Right kidney (tissue), 1 donor: ENCODE data around the gene MPDZ.
"Not testable (repeated sequence)": the region's sequence is repeated elsewhere in the genome, so short reads cannot be mapped to it uniquely, and the experiment has no call there.

Experiments
- DNase-seq: peaks from one replicate; pipeline ENCODE4 v3.0.0-alpha.2; 2016

MPDZ gene

DNA sequence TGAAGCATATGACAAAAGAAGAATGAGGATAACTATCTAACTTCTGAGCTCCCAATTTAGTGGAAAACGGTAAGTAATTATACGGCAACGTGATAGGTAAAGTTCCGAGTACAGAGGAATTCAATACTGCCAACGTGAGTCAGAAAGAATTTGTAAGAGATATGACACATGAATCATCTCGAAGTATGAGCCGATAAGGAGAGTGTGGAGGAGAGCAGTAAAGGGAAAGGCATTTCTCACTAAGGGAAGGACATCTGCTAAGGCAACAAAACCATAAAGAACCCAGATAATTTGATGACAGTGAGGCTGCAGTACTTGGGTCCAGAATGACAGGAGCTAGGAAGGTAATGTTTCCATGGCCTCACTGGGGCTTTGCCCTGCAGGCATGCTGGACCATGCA is 11.0 kb downstream of the MPDZ start:
- DNase-seq = no peak

DNA sequence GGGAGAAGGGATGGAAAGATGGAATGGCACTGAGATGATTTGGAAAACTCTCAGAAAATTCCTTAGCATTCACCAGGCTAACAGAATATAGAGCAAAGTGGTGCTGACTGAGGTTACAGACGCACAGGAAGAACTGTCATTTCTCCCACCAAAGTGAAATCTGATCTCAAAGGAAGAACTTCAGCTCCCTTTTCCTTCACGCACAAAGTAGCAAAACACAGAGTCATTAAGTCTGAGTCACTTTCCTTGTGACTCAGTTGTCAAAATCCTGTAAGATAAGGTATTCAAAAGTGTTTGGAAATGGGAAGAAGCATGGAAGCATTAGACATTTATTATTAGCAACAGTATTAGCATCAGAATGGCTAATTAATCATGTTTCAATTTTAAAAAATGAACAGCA is 11.7 kb downstream of the MPDZ start:
- no peak for DNase-seq

DNA sequence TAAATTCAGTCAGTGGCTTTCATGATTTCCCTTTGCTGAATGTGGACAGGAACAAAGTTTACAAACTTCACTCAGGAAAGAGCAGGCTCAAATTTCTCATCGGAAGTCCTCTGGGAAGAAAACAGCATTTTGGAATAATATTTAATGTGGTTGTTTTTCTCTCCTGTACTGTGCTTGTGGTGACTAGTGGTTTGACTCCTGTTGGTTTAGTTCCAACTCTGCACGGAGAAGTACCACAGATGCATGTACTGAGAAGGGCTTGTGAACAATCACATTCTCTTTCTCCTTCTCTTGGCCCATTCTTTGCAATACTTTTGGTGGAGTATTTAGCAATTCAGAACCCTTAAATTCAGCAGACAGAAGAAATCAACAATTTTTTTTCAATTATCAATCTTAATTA is 13.3 kb downstream of the MPDZ start:
- no peak for DNase-seq

DNA sequence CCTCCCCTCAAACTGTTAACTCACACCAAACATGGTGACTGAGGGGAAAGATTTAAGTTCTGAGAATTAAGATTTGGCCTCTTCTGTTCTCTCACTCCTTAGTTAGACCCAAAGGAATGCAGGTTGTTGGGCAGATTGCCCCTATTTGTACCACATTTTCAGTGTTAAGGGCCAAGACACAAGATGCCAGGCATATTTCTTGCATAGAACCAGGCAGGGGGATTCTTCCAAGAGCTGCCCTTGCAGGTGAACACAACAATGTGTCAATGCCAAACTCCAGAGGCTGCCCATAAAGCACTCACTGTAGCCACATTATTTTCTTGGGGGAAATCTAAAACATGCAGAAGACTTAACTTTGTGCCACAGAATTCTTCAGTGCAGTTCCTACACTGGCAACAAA is 14.7 kb downstream of the MPDZ start:
- no peak for DNase-seq

DNA sequence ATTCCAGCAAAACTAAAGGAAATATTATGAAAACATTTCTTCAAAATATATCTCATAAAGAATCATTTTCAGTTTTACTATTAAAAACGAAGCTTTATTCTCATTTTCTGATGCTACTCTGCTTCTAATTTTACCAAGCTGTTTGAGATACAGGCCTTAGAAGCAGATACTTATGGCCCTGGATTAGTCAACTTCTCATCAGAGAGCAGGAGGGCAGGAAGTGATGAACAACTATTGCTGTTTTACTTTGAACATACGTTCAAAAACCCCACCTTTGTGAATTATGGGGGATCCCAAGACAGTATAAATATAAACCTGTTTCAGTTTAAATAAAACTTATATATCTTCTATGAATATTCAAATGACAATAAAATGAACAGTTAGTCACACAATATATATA is 16.0 kb downstream of the MPDZ start:
- DNase-seq = no peak

DNA sequence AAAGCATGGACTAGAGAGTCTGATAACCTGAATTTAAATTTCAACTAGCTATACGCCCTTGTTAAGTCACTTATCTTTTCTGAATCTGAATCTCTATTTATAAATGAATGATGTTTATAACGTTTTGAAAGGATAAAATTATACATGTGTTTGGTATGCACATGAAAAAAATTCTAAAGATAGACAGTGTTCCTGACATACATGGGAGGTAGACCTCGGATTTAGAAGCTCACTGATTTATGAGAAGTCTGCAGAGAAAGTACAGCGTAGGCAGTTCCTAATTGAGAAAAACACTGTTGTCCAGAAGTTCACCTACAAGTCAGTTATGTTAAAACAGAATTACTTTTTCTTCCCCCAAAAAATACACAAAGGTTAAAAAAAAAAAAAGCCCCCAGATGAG is 26.6 kb downstream of the MPDZ start:
- no peak for DNase-seq

DNA sequence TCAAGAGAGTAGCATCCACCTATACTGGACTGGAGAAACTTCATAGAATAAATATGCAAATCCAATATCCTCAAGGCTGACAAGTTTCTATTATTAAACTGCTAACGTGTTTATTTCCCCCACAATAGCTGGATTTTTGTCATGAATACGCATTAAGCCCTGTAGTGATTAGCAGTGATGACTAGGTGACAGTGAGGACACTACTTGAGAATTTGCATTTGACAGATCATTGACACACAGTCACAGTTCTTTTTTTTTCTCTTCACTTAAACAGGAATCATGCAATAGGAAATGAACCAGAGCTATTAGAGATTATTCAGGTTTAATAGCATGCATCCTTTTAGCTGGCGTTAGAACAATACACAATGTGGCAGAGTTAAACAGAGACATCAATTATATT is 35.3 kb downstream of the MPDZ start:
- no peak for DNase-seq

DNA sequence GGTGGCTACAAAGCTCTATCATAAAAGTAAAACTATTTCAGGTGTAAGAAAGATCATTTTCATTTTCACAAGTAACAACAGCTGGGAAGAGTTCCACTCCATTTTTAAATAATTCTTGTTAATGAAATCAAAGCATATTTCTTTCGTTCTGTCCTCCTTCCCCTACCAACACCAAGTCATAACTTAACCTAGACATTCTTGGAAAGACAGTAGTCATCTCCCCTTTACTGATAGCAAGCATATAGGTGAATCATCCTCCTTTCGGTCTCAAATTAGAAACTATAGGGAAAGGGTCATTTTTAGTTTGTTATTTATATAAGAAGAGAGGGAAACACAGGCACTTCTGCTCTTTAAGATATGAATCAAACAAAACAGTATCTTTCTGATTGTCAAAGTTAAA is 38.2 kb downstream of the MPDZ start:
- DNase-seq = no peak

DNA sequence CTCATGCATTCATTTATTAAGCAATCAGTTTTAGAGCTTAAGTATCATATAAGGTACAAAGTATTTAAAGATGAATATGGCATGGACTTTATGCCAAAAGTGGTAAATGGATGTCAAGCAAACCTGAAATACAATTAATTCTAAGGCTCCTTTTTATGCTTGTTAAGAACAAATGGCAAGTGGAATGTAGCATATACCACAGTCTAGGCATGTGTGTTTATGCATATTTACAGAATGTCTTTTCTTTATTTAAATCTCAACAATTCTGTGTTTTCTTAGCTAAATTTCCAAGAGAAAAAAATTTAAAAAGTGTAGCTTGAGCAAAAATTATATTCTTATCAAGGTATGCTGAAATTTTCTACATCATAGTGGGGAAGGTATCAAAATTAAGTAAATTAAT is 39.8 kb downstream of the MPDZ start:
- DNase-seq = no peak

DNA sequence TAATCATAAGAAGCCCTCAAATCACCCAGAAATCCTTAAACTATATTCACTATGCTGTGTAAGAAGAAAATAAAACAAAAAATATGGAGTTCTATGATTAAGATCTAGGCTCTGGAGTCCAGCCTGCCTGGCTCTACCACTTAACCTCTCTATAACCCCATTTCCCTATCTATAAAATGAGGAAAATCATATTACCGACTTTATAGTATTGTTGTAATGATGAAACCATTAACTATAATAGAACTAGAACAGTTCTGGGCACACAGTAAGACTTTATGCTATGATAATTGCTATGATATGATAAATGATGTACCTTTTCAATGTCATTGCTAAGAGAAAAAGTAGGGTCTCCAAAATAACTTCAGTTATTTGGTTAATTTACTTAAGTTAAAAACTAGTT is 40.3 kb downstream of the MPDZ start:
- no peak for DNase-seq

DNA sequence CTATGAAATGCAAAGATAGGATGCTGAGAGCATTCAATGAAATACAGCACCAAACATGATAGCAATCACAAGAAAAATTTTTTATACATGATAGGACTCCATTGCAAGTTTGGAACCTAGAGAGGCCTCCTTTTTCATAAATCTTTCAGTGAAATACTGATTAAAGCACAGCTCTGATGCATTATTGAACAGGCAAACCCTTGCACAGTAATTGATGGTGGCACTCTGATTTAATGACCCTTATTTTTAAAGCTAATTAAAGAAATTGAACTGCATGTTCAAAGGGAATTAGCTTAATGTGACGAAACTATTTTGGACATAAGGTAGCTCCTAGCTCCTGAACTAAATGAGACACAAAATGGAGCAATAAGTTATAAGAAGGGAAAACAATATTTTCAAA is 44.6 kb downstream of the MPDZ start:
- no peak for DNase-seq

DNA sequence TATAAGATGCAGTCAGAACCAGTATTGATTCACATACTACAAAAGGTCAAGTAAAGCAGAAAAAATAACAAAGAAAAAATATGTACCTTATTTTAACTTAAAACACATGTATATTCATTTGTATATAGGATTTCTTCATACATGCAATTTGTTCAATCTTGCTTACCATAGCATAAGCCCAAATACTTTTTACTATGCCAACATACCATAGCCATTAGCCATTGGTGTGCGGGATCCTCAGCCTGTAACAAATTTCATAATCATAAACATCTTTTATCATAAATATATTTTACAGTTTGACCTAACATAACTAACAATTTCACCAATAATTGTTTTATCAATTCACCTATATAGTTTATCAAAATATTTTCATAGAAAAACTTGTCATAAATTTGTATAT is 51.1 kb downstream of the MPDZ start:
- DNase-seq = no peak

DNA sequence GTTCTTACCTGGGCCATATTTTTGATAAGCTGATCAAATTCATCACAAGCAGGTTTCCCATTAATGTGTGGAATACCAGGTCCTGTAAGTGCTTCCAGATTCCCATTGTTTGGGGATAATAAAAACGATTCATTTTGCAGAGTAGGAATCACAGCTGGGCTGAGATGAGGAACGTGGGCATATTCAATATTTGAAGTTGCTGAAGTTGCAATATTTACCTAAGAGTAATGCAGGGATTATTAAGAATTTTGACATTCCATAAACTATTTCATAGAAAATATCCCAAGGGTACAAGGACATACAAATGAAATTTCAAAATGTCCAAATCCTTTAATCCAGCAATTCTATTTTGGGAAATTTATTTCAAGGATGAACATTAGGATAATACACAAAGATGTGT is 55.1 kb downstream of the MPDZ start:
- DNase-seq = no peak

DNA sequence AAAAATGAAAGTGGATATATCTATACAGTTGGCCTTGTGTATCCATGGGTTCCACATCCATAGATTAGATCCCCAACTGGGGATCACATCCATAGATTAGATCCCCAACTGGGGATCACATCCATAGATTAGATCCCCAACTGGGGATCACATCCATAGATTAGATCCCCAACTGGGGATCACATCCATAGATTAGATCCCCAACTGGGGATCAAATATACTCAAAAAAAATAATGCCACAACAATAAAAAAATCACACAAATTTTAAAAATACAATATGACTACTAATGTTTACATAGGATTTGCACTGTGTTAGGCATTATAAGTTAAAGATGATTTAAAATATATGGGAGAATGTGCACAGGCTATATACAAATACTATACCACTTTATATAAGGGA is 56.8 kb downstream of the MPDZ start:
- not testable (repeated sequence) for DNase-seq

DNA sequence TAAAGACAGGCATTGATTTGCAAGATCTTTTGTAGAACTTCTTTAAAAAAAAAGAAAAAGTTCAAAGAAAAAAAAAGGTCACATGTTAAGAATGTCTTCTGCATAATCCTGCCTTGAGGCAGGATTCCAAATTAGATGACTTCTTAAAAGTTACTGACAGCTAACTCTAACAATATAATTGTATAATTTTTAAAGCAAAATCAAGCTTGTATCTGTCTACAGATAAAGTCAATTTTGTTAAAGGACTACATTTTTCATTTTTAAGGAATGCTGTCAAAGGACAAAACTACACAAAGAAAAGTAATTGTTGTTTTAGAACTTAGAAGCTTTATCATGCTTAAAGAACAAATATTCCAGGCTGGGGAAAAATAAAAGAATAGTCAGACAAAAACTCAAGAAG is 57.8 kb downstream of the MPDZ start:
- no peak for DNase-seq

DNA sequence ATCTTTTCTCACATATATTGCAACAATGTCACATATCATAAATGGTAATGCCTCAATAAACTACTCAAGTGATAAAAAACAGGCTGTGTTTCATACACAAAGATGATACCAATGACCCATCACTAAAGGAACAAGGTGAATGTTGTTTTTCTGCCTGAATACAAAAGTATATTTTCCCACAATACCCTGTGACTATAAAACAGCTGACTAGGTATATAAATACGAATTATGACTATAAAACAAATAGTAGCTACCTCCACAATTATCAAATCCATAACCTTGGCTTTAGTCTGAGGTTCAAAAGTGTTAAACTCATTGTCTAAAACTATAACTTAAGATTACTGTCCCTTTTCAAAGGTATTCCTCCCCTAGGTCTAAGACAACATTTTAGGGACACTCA is 58.7 kb downstream of the MPDZ start:
- DNase-seq = no peak

DNA sequence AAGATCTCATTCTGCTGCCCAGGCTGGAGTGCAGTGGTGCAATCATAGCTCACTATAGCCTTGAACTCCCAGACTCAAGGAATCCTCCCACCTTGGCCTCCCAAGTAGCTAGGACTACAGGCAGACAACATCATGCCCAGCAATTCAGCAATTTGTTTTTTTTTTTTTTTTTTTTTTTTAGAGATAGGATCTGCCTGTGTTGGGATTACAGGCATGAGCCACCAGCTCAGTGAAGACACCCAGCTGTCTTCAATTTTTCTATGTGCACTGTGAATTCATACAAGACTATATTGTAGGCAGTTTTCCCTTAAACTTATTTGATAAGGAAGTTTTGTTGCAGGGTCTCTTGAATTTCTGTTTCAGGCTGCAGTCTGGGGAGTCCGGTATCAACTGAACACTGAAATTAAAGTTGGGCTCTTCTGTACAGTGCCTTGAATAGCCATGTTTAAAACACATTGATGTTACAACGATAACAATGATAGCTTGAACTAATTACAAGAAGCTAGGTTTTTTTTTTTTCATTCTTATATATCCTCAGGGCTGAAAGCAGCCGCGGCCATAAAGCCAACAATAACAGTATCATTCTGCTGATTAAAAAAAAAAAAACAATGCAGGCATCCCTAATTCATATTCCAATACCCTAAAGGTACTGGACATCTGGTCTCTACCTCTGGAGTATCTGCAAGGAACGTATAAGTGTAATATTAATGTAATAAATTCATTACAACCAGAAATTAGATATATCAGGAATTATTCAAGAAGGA is 63.5 kb downstream of the MPDZ start:
- no peak for DNase-seq

DNA sequence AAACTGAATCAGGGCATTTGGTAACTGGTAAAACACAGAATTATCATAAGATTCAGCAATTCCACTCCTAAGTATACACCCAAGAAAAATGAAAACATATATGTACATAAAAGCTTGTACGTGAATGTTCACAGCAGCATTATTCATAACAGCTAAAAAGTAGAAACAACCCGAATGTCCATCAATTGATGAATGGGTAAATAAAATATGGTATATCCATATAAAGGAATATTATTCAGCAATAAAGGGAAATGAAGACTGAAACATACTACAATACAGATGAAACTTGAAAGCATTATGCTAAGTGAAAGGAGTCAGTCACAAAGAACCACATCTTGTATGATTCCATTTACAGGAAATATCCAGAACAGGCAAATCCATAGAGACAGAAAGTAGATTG is 65.5 kb downstream of the MPDZ start:
- no peak for DNase-seq

DNA sequence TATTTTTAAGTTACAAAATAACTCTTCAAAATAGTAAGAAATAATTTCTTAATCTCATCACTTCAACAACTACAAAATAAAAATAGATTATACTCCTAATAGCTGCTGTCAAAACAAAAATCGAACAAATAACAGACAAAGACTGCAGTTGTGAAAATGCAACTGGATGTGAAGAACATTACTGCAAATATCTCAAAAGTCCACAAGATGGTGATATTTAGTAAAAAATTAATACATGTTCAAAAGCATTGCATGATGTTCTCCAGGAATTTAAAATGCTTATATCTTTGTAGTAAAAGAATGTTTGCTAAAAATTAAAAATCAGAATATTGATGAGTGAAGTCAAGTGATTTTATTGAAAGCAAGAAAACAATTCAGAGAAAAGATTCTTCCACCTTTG is 66.2 kb downstream of the MPDZ start:
- no peak for DNase-seq

DNA sequence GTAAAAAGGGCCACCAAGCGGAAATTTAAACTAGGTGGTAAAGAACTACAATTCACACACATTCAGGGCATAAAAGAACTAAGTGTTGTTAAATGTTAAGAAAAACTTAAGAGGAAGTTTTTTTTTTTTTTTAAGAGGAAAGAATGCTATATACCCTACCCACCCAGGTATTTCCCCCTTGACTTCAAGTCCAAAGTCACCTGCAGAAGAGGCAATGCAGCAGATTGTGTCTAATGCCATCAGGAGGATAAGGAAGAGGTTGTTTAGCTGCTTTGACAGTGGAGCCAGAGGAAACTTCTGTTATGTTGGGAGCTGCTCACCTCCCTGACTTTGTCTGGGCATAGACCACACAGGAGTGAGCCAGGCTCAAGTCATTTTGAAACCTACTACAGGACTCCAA is 69.2 kb downstream of the MPDZ start:
- DNase-seq = no peak

DNA sequence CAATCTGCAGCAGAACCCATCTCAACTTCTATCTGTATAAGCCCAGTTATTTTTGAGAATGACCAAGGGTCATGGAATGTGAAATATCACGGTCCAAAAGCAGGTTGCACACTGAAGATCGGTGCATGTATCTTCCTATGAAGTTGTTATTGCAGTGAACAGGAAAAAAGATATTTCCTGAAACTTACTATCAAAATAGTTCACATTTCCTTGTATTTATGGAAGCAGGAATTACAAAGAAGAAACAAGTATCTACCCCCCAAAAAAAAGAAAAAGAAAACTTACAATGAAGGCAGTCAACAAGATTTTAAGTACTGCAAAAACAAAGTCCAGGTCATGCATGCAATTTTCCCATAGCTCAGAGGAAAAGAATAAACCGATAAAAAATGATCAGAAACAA is 70.0 kb downstream of the MPDZ start:
- no peak for DNase-seq

DNA sequence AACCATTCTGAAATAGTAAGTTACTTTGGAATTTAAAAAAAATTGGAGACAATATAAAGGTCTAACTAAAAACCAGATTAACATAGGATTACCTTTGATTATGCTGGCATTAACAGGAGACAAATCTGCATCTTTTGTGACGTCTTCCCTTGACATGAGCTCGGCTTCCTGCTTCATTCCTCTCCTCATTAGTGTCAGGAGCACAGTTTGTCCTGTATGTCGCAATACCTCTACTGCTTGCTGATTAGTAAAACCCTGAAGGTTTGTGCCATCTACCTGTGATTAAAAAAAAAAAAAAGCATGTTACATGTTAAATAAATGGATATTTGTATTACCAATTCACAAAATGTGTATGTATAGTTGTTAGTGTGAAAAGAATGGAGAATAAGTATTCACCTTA is 73.7 kb downstream of the MPDZ start:
- DNase-seq = no peak

DNA sequence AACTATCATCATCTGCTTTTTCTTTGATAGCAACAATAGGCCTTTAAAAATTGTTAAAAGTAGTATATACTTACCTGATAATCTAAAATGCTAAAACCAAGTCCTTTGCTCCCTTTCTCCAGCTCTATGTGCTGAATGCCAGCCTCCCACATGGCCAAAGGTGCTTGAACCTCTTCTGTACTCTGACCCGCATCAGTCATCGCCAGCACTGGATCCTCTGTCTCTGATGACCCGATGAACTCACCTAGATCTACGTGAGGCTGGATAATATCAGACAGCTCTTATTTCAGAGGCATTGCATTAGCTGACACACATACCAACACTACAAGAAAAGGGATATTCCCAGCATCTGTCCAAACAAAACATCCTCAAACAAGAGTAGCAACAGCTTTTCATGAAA is 89.5 kb downstream of the MPDZ start:
- no peak for DNase-seq

DNA sequence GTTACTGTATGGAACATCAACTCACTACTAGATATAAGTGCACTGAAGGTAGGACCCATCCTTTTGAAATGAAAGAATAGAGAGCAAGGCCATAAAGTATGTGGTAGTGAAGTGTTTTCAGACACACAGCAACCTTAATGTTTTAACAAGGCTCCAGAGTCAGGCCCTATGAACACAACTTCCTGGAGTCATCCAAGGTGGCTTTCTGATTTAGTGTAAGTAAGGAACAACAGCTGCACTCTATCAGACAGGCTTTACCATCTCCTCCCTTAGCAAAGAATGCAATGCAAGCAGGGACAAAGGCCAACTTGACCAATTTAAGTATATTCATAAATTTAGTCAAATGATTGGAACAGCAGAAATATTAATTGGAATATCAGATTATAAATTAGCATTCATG is 90.1 kb downstream of the MPDZ start:
- no peak for DNase-seq

DNA sequence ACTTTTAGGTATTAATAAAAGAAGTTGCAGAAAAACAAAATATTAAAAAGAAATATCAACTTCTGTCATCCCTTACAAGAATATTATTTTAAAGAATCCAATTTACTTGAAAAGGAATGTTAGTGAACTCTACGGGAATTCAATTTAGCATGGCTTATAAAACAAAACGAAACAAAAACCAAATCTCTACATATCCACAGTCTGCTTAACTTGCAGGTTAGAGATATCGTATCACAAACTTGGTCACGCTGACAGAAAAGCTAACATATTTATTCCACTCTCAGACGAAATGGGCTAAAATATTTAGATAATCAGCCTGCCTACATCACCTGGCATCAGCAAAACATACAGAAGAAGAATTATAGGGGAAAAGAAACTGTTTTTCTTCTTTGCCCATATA is 92.7 kb downstream of the MPDZ start:
- no peak for DNase-seq
